HG03521 (cell line): ENCODE results near the gene SAMD4B.

Source experiments
- ATAC-seq: cut with Tn5 transposase; IDR thresholded peaks from one replicate; pipeline ENCODE4 v1.9.1; 2021; ENCODE audit warnings: mild to moderate bottlenecking, moderate library complexity; ENCODE audit not compliant: unreplicated experiment

Gene SAMD4B

GRCh38 chr19:39389631-39390414, 47.6 kb downstream of the SAMD4B start:
- no peak for ATAC-seq

DNA sequence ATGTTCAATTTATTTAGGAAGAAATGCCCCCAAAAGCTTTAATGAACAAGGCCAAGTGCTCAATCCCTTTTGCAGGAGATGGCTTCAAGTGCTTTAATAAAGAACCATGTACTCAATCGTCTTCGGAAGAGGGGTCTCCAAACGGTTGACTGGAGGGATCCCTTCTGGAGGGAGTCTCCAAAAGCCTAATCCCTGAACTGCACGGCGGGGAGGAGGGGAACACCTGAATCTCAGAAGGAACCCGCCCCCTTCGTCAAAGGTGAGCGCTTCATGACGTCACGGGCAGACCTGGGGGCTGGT, 48.2 kb downstream of the SAMD4B start:
- no peak for ATAC-seq

DNA sequence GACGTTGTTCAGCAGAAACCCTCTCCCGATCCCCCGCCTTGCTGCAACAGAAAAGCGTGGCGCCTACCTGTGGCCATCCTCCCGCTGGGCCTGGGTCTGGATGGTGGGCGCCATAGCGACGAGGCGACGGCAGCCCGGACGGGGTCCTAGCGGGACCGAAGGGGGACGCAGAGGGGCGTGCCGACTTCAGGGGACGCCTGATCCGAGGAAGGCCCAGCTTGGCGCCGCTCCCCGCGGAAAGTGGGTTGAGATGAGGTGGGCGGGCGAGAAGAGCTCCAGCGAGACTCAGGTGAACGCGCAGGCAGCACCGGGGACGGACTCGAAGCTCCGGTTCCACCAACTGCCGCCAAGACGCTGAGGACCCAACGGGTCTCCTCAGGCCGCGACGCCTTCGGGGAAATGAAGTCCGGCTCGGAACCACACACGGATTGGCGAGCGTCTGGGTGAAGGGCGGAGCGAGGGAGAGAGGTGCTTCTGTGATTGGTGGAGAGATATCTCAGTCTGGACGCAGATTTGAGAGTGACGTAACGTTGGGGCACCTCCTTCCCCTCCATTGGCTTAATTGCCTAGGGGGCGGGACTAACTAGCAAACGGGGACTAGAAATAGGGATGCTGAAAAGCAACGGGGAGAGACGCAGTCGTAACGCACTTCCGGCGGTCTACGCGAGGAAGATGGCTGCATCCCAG, 48.7 kb downstream of the SAMD4B start, which contains the start of the genes MED29 and PAF1:
MED29 (plus strand) TSS at position 628 of the 687 bp plus-strand sequence; CDS start at position 673, 45 bp downstream.
PAF1 (minus strand) TSS at position 356 of the 687 bp plus-strand sequence; CDS start at position 114, 242 bp downstream.
- ATAC-seq = peak; percentile 92

GRCh38 chr19:39397360-39398296, 55.4 kb downstream of the SAMD4B start:
- ATAC-seq = peak; percentile 31

GRCh38 chr19:39398297-39398864, 56.2 kb downstream of the SAMD4B start:
- no peak for ATAC-seq

DNA sequence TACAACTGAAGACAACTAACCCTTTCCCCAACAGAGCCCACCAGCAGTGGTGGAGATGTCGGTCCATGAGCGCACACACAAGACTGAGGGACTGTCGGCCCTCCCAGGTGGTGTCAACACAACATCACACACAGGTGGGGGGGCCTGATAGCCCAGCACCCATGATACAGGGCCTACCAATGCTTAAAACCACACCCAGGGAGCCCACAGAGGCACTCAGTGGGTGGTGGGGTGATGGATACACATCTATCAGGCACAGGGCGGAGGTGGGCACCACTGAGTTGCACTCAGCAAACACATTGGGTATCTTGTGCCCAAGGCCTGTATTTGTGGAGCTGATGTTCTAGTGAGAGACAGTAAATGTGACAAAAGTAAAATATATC, 57.4 kb downstream of the SAMD4B start:
- no peak for ATAC-seq

DNA sequence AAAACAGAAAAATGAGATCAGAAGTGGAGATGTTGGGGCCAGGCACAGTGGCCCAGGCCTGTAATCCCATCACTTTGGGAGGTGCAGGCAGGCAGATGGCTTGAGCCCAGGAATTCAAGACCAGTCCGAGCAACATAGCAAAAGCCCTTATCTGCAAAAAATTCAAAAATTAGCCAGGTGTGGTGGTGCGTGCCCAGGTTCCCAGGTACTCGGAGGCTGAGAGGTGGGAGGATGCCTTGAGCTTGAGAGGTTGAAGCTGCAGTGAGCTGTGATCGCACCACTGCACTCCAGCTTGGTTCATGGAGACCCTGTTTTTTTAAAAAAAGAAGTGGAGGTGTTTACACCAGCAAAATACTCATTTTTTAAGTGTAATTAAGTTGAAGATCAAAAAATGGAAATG, 57.8 kb downstream of the SAMD4B start:
- ATAC-seq = no peak

- no peak for ATAC-seq
Observed at GRCh38 chr19:39401070-39401548, 58.9 kb downstream of the SAMD4B start.

- no peak for ATAC-seq
Observed at GRCh38 chr19:39401549-39402345, 59.5 kb downstream of the SAMD4B start.

DNA sequence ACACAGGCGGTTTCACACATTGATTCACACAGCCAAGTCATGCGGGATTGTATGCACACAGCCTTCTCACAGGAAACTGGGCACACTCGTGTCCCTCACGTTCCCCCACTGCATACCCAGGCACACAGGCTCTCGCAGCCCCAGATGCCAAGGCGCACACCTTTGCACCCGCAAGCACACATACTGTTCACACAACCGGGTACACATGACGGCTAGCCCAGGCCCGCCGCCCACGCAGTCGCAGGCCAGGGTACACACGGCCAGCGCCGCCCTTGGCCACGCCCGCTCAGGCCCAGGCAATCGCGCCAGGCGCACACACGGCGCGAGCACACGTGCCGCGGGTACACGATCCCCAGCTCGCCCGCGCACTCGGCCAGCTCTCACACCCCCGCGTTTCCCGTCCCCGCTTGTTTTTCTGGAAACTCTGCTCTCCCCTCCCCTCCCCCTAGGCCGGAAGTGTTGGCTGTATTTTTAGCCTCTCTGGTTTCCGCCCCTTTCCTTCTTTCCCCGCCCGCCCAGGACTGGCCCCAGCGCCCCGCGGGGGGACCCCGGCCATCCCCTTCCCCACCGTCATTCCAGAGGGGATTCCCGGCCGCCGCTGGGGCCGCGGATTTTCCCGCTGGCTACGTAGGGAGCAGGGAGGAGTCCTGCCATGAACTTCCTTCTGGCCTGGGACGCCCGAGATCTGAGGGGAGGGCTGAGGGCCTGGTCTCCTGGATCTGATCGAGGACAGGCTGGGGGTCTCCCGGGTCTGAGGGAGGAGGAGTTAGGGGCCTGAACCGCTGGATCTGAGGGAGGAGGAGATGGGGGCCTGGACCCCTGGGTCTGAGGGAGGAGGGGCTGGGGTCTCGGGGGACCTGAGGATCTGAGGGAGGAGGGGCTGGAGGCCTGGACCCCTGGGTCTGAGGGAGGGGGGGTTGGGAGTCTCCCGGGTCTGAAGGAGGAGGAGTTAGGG, 60.4 kb downstream of the SAMD4B start:
- no peak for ATAC-seq

GRCh38 chr19:39403331-39404312, 61.4 kb downstream of the SAMD4B start:
- ATAC-seq = peak; percentile 23

DNA sequence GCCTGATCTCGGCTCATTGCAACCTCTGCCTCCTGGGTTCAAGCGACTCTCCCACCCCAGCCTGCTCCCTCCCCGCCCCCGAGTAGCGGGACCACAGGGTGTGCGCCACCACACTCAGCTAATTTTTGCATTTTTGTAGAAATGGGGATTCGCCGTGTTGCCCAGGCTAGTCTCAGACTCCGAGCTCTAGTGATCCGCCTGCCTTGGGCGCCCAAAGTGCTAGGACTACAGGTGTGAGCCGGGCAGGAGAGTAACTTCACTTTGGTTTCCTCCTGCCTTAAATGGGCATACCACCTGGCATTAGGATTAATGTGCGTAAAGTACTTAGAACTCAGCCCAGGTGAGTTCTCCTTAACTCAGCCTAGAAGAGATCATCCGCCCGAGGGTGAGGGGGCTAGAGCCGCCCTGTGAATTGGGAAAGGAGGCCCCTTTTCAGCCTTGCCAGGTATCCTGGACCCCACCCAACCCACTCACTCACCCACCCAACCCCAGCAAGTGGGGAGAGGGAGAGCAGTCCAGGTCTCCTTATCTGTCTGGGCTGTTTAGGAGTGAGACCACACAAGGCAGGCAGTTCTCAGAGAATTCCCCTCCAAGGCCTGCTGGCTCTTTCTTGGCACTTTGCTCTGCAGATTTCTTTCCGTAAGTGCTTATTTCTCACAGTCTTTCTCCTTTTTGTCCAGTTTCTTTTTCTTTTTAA, 63.2 kb downstream of the SAMD4B start:
- no peak for ATAC-seq

- ATAC-seq = no peak
Observed at GRCh38 chr19:39405958-39406655, 63.9 kb downstream of the SAMD4B start.

DNA sequence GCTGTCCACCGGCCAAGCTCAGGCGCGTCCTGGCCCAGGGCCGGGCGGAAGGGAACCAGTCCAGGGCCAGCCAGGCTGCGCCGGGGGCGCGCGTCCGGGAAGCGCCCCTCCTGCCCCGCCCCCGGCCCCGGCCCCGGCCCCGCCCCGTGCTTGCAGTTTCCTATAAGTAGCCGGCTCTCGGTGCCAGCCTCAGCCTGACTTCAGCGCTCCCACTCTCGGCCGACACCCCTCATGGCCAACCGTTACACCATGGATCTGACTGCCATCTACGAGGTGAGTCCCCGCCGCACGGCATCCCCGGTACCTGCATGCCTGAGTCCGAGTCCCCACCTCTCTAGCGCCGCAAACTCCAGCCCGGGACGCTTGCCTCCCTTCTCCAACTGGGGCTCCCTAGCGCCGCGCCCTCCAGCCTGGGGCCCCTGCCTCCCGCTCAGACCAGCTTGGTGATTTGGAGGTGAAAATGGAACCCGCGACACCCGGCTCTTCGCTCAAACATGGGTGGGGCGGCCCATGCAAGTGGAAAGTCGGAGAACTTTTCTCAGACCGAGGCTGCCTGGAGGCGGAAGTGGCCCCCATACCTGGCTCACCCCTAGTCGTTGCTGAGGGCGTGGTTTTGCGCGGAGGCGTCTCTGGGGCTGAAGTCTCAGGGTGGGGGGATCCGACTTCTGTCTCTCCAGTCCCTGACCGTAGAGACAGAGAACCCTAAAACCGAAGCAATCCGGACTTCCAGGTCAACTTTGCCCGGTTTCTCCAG, 64.6 kb downstream of the SAMD4B start, which contains the start of gene ZFP36:
ZFP36 (plus strand) TSS at position 192 of the 754 bp plus-strand sequence; CDS start at position 250, 58 bp downstream.
- ATAC-seq = no peak

GRCh38 chr19:39407410-39407659, 65.1 kb downstream of the SAMD4B start:
- no peak for ATAC-seq
